ENCODE data around the gene ZFP36L2. TPM values are rescaled to one million over a fixed set of nuclear protein-coding genes. Genes with fewer than 3 reads are reported as not detected.

The ZFP36L2 gene
- total and polyA plus RNA-seq, 2 experiments from 2014 or later: 37.9 to 38.4 TPM

- no peak overlapping the region for H2AFZ ChIP-seq
- no peak overlapping the region for H3K4me3 ChIP-seq
- H3K4me1 ChIP-seq (ENCODE audit: insufficient read depth): peaks cover 27% of the 10 kb centered on the region
- Mint-ChIP-seq H3K27me3 (ENCODE audit: insufficient read depth, low read depth, poor library complexity) (peaks cover 25% of the 10 kb centered on the region), H3K36me3 (ENCODE audit: low read depth) (no peaks in the 10 kb centered on the region), H3K9me3 (no peaks in the 10 kb centered on the region; the same call in none of the 3 replicates), H3K4me3 (no peak overlapping the region; the same call in 2 of the 3 replicates), H3K27ac (no peak overlapping the region), H3K4me1 (peaks cover 55% of the 10 kb centered on the region)
- H4K20me1 ChIP-seq (replicated peaks; ENCODE audit: insufficient read depth): no peaks in the 10 kb centered on the region
- DNase-seq (ENCODE audit: low spot score): no peak
- H3K79me2 ChIP-seq (replicated peaks; ENCODE audit: insufficient read depth): no peaks in the 10 kb centered on the region
- H3K36me3 ChIP-seq (ENCODE audit: insufficient read depth): no peaks in the 10 kb centered on the region
- peaks cover 9% of the 10 kb centered on the region; the same call in 1 of the 2 replicates for H3F3A ChIP-seq (replicated peaks; ENCODE audit: low read depth)
- no peak overlapping the region for H3K4me2 ChIP-seq
- ATAC-seq: no peak
- no peak for TF ChIP-seq POLR2AphosphoS5 (IDR thresholded peaks at IDR 0.05; ENCODE audit: low read depth)
- TF ChIP-seq REST (IDR thresholded peaks at IDR 0.05; ENCODE audit: unreplicated experiment): no peak
- H3K27ac ChIP-seq (ENCODE audit: low read depth): no peak overlapping the region
- no peaks in the 10 kb centered on the region for H3K27me3 ChIP-seq (ENCODE audit: insufficient read depth)
- H3K9me2 ChIP-seq (ENCODE audit: insufficient read depth): no peaks in the 10 kb centered on the region
Measured at GRCh38 chr2:43185146-43185545, 41.3 kb downstream of the ZFP36L2 start.

- no peaks in the 10 kb centered on the region for H3K36me3 Mint-ChIP-seq (ENCODE audit: low read depth)
- Histone ChIP-seq H2AFZ (peak overlapping the region; percentile 59), H4K20me1 (replicated peaks; ENCODE audit: insufficient read depth) (no peaks in the 10 kb centered on the region), H3K36me3 (ENCODE audit: insufficient read depth) (no peaks in the 10 kb centered on the region), H3F3A (replicated peaks; ENCODE audit: low read depth) (peaks cover 9% of the 10 kb centered on the region; the same call in 1 of the 2 replicates), H3K4me3 (no peak overlapping the region), H3K27me3 (ENCODE audit: insufficient read depth) (no peaks in the 10 kb centered on the region), H3K79me2 (replicated peaks; ENCODE audit: insufficient read depth) (no peaks in the 10 kb centered on the region), H3K4me1 (ENCODE audit: insufficient read depth) (peaks cover 32% of the 10 kb centered on the region), H3K4me2 (no peak overlapping the region), H3K27ac (ENCODE audit: low read depth) (no peak overlapping the region), H3K9me2 (ENCODE audit: insufficient read depth) (no peaks in the 10 kb centered on the region)
- H3K4me1 Mint-ChIP-seq: peaks cover 60% of the 10 kb centered on the region
- no peak overlapping the region for H3K27ac Mint-ChIP-seq
- DNase-seq (ENCODE audit: low spot score) (no peak), ATAC-seq (no peak)
- no peaks in the 10 kb centered on the region; the same call in none of the 3 replicates for H3K9me3 Mint-ChIP-seq
- H3K27me3 Mint-ChIP-seq (ENCODE audit: insufficient read depth, low read depth, poor library complexity): peaks cover 28% of the 10 kb centered on the region
- no peak overlapping the region for H3K4me3 Mint-ChIP-seq
- TF ChIP-seq REST (IDR thresholded peaks at IDR 0.05; ENCODE audit: unreplicated experiment): no peak
- no peak for TF ChIP-seq EZH2 (IDR thresholded peaks at IDR 0.05; ENCODE audit: low read depth, unreplicated experiment)
- no peak for TF ChIP-seq CTCF (conservative IDR thresholded peaks at IDR 0.05; ENCODE audit: low read depth in 2 of 2)
- no peak for TF ChIP-seq EZH2phosphoT487 (IDR thresholded peaks at IDR 0.05; ENCODE audit: unreplicated experiment)
- TF ChIP-seq ZNF114 (CRISPR knock-in tag; IDR thresholded peaks at IDR 0.05): no peak
- no peak for TF ChIP-seq STAT1 (IDR thresholded peaks at IDR 0.05; ENCODE audit: unreplicated experiment)
- TF ChIP-seq CREB1 (CRISPR knock-in tag; IDR thresholded peaks at IDR 0.05; ENCODE audit: low read depth): no peak
- no peak for TF ChIP-seq NANOG (IDR thresholded peaks at IDR 0.05; ENCODE audit: borderline replicate concordance)
Measured at GRCh38 chr2:43184339-43184895, 42.0 kb downstream of the ZFP36L2 start.

All from GM23338 (cell line).